ENCODE data around the gene STOML1.

The STOML1 gene

DNA sequence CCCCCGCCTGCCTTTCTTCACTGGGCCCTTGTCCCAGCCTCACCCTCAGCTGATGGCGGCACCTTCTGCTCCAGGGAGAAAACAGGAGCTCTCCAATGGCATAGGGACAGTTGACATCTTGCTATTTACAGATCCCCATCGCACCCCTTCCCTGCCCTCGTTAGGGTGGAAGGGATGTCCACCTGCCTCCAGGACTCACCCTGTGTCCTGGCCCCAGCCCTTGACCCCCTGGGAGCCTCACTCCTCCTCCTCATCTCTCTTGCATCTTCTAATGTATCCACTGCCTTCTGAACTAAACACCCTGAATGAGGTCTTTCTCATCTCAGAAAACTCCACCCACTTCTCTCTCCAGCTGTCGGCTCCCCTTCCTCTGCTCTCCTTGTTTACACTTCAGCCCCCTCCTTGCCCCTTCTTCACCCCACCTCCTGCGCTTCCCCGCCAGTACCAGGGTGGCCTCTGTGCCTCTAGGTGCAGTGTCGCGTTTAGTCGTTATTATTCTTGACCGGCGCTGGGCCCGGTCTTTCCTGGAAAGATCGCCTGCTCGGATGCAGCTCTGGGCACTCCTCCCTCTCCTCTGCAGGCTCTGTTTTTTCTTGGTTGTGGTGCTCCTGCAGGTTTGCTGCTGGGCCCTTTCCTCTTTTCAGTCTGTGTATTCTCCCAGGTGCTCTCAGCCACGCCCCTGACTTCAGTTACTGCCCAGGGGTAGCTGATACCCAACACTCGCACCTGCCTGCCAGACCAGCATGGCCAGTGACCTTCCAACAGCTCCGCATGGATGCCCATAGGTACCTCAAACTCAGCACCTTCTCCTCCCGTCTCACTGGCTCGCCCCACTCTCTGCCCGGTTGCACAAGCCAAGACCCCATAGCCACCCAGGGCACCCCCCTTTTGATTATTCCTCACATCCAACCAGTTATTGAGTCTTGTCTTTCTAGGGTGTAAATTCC is 45.3 kb upstream of the STOML1 start:
- DNase-seq (ENCODE audit: low read depth): no peak
- no peak overlapping the region for H3K4me3 ChIP-seq (ENCODE audit: low read depth, low read length)
- TF ChIP-seq CTCF (IDR thresholded peaks at IDR 0.05; ENCODE audit: insufficient read depth, low read depth, low read length, missing control alignments): no peak

- H3K4me3 ChIP-seq (ENCODE audit: low read depth, low read length): no peak overlapping the region
- DNase-seq (ENCODE audit: low read depth): no peak
Observed at GRCh38 chr15:74036271-74037170, 44.4 kb upstream of the STOML1 start.

DNA sequence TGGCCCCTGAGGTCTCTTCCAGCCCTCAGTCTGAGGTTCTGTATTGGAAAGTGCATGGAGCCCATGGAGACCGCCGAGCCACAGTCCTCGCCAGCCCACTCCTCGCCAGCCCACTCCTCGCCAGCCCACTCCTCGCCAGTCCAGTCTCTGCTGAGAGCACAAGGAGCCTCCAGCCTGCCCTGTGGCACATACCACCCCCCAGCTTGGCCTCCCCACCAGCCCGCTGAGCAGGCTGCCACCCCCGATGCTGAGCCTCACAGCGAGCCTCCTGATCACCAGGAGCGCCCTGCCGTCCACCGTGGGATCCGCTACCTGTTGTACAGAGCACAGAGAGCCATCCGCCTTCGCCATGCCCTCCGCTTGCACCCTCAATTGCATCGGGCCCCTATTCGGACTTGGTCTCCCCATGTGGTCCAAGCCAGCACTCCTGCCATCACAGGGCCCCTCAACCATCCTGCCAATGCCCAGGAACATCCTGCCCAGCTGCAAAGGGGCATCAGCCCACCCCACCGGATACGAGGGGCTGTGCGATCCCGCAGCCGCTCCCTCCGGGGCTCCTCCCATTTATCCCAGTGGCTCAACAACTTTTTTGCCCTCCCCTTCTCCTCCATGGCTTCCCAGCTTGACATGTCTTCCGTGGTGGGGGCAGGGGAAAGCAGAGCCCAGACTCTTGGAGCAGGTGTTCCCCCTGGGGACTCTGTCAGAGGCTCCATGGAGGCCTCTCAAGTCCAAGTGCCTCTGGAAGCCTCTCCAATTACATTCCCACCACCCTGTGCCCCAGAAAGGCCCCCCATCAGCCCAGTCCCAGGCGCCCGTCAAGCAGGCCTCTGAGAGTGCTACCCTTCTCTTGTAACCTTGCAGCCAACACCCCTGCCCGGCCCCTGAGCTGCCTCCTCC is 43.3 kb upstream of the STOML1 start:
- TF ChIP-seq CTCF (IDR thresholded peaks at IDR 0.05; ENCODE audit: insufficient read depth, low read depth, low read length, missing control alignments): no peak
- no peak for DNase-seq (ENCODE audit: low read depth)

More at GRCh38 chr15:74036271-74037170, 44.4 kb upstream of the STOML1 start:
- peak; percentile 12 for TF ChIP-seq CTCF (IDR thresholded peaks at IDR 0.05; ENCODE audit: insufficient read depth, low read depth, low read length, missing control alignments)

DNA sequence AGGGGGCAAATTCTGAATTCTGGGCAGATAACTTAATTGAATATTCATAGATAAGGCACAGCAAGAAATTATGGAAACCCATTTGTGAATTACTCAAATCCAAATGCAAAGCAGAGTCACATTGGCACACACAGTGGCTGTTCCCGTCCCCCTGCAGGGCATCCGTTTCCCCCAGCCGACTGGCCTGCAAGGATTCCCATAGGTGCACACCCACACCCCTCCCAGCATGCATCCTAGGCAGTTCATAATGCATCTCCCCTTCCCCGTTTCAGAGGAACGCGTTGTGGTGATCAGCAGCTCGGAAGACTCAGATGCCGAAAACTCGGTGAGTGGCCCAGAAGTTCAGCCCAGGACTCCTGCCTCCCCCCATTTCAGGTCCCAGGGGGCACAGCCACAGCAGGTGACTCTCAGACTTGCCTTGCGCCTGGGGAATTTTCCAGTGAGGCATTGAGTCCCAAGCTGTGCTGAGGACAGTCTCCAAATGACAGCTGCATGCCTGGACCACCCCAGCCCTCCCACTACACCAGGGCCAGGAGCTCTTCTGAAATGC is 42.2 kb upstream of the STOML1 start:
- no peak overlapping the region for H3K4me3 ChIP-seq (ENCODE audit: low read depth, low read length)
- TF ChIP-seq CTCF (IDR thresholded peaks at IDR 0.05; ENCODE audit: insufficient read depth, low read depth, low read length, missing control alignments): no peak
- no peak for DNase-seq (ENCODE audit: low read depth)

More for the DNA sequence above, 43.3 kb upstream of the STOML1 start:
- H3K4me3 ChIP-seq (ENCODE audit: low read depth, low read length): no peak overlapping the region

DNA sequence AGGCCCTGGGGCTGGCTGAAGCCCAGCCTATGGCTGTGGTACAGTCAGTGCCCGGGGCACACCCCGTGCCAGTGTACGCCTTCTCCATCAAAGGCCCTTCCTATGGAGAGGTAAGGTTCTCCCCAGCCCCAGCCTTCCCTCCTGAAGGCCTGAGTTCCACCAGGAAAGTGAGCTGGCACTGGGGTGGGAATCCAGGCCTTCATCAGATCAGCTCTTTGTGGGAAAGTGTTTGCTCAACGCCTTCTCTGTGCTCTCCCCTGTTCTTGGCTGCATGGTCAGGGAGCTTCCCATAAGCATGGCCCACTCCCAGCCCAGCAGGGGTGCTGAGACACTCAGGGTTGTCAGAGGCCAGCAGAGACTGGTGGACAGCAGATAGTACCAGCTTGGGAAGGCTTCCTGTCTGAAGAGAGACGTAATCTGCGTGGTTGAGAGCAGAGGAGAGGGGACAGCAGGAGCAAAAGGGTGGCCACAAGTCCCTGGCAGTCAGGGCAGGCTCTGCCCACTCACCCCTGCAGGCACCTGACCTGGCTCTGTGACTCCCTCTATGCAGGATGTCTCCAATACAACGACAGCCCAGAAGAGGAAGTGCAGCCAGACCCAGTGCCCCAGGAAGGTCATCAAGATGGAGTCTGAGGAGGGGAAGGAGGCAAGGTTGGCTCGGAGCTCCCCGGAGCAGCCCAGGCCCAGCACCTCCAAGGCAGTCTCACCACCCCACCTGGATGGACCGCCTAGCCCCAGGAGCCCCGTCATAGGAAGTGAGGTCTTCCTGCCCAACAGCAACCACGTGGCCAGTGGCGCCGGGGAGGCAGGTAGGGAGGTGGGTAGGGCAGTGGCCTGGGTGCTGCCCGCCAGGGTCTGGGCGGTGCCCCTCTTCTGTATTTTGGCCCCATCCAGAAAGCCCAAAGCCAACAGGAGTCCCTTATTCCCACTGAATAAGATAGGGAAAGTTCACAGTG is 40.8 kb upstream of the STOML1 start:
- no peak for DNase-seq (ENCODE audit: low read depth)
- H3K4me3 ChIP-seq (ENCODE audit: low read depth, low read length): no peak overlapping the region
- no peak for TF ChIP-seq CTCF (IDR thresholded peaks at IDR 0.05; ENCODE audit: insufficient read depth, low read depth, low read length, missing control alignments)
